Gastroesophageal sphincter (tissue), 3 donors: ENCODE results near the gene ALK.

Source experiments
- CTCF ChIP-seq, 4 experiments: fragments of 200-600 bp in 2 of 4; fragments of 450-650 bp in 2 of 4; sonication (generic) in 1 of 4; IDR thresholded peaks; one replicate each; pipeline ENCODE4 v1.5.1; 2017 to 2019; ENCODE audit warnings: antibody characterized with exemption in 4 of 4, mild to moderate bottlenecking in 2 of 4, moderate library complexity in 2 of 4
- EP300 ChIP-seq: sonication (generic); formaldehyde crosslinking; IDR thresholded peaks from one replicate; pipeline ENCODE4 v1.6.1; 2017; ENCODE audit warnings: antibody characterized with exemption, mild to moderate bottlenecking
- POLR2A ChIP-seq, 2 donors: fragments of 450-650 bp; IDR thresholded peaks; one replicate each; pipeline ENCODE4 v1.6.1; 2017; ENCODE audit warnings: antibody characterized with exemption in 2 of 2, mild to moderate bottlenecking in 2 of 2, moderate library complexity in 1 of 2
- POLR2AphosphoS5 ChIP-seq: sonication (generic); formaldehyde crosslinking; IDR thresholded peaks from one replicate; pipeline ENCODE4 v1.6.1; 2017; ENCODE audit warnings: antibody characterized with exemption

GRCh38 chr2:29353403-29353991 is 567.9 kb downstream of the ALK start:
- no peak for TF ChIP-seq CTCF (IDR thresholded peaks at IDR 0.05)
- no peak for TF ChIP-seq POLR2A (IDR thresholded peaks at IDR 0.05)
- no peak for TF ChIP-seq POLR2AphosphoS5
- no peak for TF ChIP-seq EP300
